ENCODE data around the gene HDAC9.
A peak's percentile ranks its signal among the peaks of the same experiment; 100 is the strongest.
"Not testable (repeated sequence)": the region's sequence is repeated elsewhere in the genome, so short reads cannot be mapped to it uniquely, and the experiment has no call there.

The HDAC9 gene

GRCh38 chr7:18975276-18975675 is 479.7 kb downstream of the HDAC9 start:
- DNase-seq (ENCODE audit: low spot score), result peak; percentile 35

- DNase-seq (ENCODE audit: low spot score), result no peak
Observed at GRCh38 chr7:18975689-18976280, 480.2 kb downstream of the HDAC9 start.

DNA sequence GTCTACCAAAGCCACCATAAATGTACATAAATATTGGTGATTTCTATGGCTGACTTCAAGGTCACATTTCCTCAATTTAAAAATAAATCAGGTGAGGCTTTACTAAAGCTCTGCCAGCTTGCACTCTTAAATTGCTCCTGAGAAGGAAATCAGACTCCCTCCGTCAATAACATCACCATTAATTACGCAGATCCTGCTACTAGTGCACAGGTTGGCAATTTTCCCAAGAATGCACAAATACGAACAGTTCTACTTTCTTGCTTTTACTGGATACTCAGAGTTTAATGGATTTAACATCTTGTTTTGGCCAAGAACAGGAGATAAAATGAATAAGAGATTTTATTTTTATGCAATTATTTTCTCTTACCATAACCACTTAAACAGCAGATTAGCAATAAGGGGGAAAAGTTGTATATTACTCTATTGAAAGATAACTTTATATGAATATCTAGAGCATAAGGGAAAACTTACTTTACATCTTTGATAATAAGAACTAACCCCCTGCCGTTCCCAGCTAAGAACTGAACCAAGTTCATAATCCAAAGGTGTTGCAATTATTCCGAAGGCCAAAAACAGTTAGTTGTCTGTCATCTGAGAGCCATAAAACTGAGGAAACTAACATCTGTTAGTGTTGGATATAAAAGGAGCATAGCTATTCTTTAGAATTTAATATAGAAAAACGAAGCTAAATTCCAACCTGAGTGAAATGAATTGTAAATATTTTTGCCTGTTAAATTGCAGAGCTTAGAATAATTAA is 481.3 kb downstream of the HDAC9 start:
- DNase-seq (ENCODE audit: low spot score), result no peak

- DNase-seq (ENCODE audit: low spot score), result peak; percentile 70
Observed at GRCh38 chr7:18978108-18978495, 482.6 kb downstream of the HDAC9 start.

DNA sequence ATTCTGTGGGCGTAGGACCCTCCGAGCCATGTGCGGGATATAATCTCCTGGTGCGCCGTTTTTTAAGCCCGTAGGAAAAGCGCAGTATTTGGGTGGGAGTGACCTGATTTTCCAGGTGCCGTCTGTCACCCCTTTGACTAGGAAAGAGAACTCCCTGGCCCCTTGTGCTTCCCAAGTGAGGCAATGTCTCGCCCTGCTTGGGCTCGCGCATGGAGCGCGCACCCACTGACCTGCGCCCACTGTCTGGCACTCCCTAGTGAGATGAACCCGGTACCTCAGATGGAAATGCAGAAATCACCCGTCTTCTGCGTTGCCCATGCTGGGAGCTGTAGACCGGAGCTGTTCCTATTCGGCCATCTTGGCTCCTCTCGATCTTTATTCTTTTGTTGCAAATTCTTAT is 495.2 kb downstream of the HDAC9 start:
- DNase-seq (ENCODE audit: low spot score), result not testable (repeated sequence)

GRCh38 chr7:18993933-18994668 is 498.6 kb downstream of the HDAC9 start:
- no peak for DNase-seq (ENCODE audit: low spot score)

DNA sequence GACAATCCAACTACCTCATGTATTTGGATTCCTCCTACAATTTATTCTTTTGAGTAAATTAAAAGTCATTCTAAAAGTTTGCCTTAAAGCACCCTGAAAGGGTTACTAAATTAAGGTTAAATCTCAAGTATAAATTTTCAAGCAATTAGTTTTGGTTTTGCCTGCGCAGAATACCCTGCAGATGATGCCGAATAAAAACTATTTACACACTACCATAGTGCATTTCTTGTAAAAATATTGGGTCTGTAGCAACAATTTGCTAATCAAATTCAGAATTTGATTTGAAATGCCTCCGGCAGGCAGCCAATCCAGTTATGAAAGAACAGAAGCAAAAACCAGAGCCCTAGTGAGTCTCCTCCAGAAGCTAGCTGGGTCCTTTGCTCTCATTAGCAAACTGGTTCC is 499.7 kb downstream of the HDAC9 start:
- DNase-seq (ENCODE audit: low spot score), result no peak

DNA sequence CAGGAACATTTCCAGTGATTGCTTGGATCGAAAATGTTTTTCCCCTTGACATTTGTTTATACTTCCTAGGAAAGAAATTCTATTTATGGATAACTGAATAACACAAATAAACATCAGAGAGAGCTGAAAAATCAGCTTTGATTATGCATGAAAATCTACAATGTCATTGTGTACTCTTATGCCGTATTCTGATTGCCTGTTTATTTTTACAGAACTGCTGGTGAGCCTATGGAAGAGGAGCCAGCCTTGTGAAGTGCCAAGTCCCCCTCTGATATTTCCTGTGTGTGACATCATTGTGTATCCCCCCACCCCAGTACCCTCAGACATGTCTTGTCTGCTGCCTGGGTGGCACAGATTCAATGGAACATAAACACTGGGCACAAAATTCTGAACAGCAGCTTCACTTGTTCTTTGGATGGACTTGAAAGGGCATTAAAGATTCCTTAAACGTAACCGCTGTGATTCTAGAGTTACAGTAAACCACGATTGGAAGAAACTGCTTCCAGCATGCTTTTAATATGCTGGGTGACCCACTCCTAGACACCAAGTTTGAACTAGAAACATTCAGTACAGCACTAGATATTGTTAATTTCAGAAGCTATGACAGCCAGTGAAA is 500.4 kb downstream of the HDAC9 start:
- no peak for DNase-seq (ENCODE audit: low spot score)

DNA sequence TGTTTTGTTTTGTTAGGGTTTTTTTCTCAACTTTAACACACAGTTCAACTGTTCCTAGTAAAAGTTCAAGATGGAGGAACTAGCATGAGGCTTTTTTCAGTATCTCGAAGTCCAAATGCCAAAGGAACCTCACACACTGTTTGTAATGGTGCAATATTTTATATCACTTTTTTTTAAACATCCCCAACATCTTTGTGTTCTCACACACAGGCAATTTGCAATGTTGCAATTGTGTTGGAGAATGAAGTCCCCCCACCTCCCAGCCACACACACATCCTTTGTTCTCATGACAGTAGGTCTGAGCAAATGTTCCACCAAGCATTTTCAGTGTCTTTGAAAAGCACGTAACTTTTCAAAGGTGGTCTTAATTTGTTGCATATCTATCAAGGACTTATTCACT is 501.0 kb downstream of the HDAC9 start:
- no peak for DNase-seq (ENCODE audit: low spot score)

DNA sequence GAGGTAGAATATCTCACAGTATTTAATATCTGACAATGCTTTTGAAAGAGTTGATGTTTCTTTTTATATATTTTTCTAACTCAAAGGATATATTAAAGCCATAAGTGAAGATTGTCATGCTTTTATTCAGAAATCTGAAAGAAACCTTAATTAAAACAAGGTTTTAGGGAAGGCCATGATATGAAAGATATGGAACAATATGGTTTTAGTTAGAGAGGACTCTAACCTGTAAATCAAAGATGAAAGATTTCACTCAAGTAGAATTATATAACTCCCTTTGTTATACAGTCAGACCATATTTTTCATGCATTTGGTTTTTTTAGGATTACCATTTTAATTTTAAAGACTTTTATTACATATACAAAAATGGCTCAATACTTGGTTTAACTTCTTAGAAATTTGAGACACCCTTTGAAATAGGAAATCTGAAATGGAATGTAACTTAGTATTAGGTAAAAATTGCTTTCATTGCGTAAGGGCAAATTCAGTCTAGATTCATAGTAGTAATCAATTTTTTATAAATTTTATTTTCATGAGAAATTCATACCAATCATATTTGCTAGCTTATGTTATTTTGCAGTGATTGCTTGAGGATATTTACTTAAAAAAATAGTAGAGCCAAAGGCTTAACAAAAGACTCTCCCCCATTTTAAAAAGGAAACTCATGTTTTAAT is 502.1 kb downstream of the HDAC9 start:
- no peak for DNase-seq (ENCODE audit: low spot score)

GRCh38 chr7:19000410-19000809 is 504.9 kb downstream of the HDAC9 start:
- no peak for DNase-seq (ENCODE audit: low spot score)

DNA sequence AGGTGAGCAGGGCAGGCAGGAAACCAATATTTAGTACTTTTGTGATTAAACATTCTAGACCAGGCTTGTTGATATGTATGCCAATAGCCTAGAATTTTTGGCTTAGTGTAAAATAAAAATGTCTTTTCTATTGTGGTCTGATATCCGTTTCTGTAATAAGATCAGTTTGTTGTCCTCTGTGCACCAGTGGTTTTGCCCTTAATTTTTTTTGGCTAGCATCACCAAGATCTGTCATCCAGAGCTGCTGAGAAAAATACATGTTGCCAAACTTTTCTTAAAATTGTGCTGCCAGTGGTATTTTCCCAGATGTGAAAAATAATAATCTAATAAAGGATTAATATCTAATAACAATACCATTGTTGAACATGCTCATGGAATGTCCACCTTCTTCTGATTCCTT is 506.3 kb downstream of the HDAC9 start:
- no peak for DNase-seq (ENCODE audit: low spot score)

DNA sequence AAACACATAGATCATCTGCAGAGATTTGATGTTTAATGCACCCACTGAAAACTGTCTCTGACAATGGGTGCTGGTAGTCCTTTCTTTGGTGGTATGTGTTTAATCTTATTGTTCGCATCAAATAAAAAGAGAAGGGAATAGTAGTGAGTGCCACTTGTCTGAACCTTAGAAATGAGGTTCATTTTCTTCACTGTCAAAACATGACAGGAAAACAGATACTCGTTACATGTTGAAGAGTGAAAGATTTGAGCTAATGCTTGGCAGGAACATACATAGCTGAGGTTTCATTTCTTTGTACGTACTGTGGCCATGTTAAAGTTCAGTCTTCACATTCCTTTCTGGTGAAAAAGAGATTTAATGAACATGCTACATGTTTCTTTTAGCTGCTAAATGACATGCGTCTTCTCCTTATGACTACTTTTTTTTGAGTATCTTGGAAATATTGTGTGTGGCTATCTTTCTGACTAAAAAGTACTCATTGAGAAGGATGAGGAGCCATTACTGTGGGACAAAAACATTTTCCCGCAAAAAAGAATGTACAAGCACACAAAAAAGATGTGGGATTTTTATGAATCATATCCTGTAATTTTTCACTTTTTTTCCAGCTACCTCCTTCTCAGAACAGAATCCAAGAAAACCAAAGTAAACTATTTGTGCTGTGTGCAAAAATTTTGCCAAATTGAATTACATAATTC is 513.8 kb downstream of the HDAC9 start:
- no peak for DNase-seq (ENCODE audit: low spot score)

GRCh38 chr7:19009936-19010280 is 514.4 kb downstream of the HDAC9 start:
- DNase-seq (ENCODE audit: low spot score), result no peak

DNA sequence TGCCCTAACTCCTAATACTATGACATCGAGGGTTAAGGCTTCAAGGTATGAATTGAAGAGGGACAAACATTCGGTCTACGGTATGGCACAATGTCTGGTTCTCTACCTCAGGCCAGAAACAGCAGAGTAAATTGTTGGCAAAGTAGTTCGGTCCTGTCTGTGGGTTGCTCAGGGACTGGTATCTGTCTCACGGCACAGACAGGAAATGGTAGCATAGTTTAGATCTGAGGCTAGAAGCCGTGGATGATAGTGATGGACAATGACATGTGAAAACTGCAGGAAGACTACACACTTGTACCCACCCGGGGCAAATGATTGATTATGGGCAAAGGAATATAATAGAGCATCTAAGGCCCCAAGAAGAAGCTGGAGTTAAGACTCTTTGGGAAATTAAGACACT is 515.7 kb downstream of the HDAC9 start:
- DNase-seq (ENCODE audit: low spot score), result no peak

DNA sequence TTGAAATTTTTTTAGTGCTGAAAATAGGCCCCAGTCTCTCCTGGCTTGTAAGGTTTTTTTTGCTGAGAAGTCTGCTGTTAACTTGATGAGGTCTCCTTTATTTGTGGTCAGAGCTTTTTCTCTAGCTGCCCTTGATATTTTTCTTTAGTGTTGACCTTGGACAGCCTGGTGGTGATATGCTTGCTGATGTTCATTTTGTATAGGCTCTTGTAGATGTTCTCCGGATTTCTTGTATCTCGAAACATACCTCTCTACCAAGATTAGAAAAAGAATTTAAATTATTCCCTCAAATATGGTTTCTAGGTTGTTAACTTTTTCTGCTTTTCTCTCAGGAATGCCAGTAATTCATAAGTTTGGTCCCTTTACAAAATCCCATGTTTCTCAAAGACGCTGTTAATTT is 519.5 kb downstream of the HDAC9 start:
- DNase-seq (ENCODE audit: low spot score), result no peak

- no peak for DNase-seq (ENCODE audit: low spot score)
Observed at GRCh38 chr7:19016140-19016539, 520.6 kb downstream of the HDAC9 start.

DNA sequence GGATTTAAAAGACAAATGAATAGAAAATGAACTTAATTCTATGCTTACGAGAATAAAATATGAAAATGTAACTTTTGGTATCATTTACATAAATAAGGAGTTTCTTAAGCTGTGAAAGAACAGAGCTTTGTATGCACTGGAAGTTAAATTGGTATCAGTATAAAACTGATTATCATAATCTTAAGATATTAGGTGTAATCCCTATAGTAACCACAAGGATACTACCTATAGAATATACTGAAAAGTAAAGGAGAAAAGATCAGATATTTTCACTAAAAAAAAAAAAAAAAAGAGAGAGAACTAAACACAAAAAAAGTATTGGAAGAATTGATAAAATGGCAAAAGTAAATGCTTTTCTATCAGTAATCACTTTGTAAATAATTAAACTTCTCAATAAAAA is 521.8 kb downstream of the HDAC9 start:
- no peak for DNase-seq (ENCODE audit: low spot score)

DNA sequence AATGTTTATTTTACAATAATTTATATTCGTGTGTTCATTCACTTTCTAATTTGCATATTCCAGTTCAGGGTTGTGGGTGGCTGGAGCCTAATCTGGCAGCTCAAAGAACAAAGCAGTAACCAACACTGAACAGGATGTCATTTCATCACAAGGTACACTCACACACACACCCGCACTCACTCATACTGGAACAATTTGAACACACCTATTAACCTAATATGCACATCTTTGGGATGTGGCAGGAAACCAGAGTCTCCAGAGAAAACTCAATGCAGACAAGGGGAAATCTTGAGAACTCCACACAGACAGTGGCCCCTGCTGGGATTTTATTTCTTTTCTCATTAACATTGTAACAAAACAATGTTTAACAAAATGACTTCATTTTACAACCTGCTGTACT is 524.5 kb downstream of the HDAC9 start:
- DNase-seq (ENCODE audit: low spot score), result peak; percentile 40

DNA sequence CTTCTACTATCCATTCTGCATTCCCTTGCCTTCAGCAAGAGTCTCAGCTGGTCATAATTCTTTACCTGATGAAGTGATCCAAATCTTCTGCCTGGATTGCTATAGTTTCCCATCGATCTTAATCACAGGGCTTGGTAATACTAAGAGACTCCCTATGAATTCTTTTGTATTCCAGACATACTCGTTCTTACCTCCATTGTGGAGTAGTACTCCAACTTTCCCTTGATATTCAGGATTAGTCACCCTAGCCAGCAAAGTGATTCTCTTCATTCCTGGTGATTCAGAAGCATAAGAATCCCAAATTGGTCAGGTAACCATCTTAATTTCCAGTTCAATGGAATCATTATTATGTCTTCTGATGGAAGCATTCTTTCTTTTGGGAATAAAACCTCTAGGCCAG is 525.2 kb downstream of the HDAC9 start:
- DNase-seq (ENCODE audit: low spot score), result peak; percentile 78

DNA sequence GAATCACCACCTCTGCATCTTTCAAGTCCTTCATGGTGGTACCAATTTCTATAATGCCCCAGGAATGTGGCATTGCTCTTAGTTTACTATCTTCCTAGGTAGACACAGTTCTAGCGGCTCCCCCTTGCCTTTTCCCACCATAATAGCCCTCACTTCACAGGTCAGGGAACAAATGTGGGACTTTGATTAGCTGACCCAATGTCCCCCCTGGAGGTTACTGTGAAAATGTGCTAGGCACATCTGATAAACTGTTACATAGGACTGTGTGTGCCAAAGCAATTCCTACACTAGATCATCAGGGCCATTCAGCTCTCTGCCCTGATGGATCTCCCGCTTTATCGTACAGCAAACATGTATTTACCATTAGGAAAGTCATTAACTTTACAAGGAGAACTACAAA is 527.9 kb downstream of the HDAC9 start:
- no peak for DNase-seq (ENCODE audit: low spot score)

GRCh38 chr7:19024261-19024660 is 528.7 kb downstream of the HDAC9 start:
- DNase-seq (ENCODE audit: low spot score), result peak; percentile 52

Data from kidney tubule cell (primary cell).